Kasumi-1 (cell line): Measurements from ENCODE around the gene BTRC.
A peak's percentile ranks its signal among the peaks of the same experiment; 100 is the strongest.
"Not testable (repeated sequence)": the region's sequence is repeated elsewhere in the genome, so short reads cannot be mapped to it uniquely, and the experiment has no call there.

Experiments used
- DNase-seq, 2 experiments: peaks; one replicate each; lab custom pipeline; 2025; lab: John Stamatoyannopoulos, UW

The BTRC gene

GRCh38 chr10:101353692-101354327 is at the start of gene BTRC:
Gene BTRC, plus strand, starts transcription at chr10:101354165. Its CDS starts 16 bp downstream, at chr10:101354181.
- DNase-seq, result peak; percentile 99 to 100

DNA sequence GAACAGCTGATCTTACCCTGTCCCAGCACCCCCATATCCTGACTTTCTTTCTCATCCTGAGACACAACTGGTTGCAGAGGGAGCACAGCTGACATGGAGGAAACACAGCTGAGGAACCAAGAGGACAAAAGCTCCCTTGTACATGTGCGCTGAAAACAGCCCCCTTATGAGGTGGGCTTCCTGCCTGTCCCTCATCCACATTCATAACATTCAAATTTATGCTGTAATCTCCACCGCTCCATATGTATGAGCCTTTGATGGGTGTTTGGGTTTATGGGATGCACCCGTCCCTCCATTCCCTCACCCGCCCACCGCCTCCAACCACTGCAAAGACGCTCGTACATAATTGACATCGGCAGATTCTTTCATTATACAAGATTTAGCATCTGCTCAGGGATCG is 49.6 kb upstream of the BTRC start:
- DNase-seq, result no peak

DNA sequence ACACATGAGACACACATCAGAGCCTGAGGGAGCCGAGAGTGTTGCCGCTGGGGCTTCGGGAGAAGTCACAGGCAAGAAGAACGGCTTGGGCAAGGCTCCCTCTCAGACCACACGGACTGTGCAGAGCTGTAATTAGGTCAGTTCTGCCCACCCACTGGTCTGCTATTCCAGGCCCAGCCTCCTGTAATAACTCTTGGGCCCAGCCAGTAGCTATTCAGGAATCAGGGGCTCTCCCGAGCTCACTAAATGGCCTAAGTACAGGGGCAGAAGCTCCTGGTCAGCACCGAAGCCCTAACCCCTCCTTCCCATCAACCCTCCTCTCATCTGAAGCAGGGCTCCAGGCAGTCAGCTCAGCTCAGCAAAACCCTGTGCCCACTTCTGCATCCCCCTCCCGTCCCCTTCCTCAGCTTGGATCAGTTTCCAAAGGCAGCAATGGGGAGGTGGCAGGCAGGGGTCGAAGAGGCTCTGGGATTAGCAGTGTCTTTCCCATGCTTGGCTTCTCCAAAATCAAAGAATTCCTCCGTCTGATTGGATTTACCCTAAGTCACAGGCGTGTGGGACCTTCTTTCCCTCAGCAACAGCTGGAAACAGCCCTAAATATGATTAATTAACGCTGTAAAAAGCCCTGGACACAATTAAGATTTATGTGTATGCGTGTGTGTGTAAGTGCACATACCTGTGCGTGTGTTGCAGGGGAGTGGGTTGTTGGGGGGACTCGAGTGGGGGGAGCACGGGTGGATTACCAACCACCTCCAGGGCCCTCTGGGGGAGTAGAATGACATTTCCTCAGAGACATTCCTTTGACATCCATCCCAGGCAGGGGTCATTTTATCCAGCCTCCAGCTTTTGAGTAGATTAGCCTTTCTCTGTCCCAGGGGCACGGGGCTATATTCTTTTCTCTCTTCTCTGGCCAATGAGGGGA is 48.4 kb upstream of the BTRC start:
- DNase-seq, result no peak

- no peak for DNase-seq
Observed at GRCh38 chr10:101308051-101308450, 45.9 kb upstream of the BTRC start.

GRCh38 chr10:101310529-101311184 is 43.3 kb upstream of the BTRC start:
- no peak for DNase-seq

DNA sequence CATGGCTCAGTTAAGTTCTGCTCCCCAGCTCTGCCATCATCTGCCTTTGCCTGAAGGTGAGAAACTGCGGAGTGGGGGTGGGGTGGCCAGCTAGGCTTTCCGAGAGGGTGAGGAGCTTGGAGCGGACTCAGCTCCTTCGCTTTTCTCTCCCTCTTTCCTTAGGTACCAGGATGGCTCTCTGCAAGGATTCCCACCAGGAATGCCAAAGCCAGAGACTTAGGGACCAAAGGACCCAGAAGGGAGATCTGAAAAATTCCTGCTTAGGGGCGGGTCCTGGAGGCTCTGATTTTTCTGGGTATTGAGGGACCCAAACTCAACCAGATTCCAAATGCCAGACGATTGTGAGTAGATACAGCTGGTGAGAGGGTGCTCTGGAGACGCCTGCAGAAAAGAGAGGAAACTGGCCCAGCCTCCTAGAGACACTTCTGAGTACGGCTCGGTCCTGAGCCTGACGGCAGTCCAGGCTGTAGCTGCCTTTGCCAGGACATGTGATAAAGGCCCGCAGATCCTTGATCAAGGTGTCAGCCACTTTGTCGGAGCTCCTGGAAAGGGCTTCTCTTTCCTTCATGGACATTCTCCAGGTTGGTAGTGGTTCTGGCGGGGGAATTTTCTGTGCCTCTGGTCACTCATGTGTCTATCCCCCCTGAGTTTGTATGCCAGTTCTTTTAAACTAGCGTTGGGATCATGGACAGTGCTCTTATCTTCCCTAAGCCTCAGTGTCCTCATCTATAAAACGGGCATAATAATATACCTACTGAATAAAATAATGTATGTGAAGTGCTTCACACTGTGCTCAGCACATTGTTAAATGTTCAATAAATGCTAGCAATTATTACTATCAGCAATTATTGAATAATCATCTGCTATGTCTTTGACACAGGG is 42.5 kb upstream of the BTRC start:
- DNase-seq, result no peak

DNA sequence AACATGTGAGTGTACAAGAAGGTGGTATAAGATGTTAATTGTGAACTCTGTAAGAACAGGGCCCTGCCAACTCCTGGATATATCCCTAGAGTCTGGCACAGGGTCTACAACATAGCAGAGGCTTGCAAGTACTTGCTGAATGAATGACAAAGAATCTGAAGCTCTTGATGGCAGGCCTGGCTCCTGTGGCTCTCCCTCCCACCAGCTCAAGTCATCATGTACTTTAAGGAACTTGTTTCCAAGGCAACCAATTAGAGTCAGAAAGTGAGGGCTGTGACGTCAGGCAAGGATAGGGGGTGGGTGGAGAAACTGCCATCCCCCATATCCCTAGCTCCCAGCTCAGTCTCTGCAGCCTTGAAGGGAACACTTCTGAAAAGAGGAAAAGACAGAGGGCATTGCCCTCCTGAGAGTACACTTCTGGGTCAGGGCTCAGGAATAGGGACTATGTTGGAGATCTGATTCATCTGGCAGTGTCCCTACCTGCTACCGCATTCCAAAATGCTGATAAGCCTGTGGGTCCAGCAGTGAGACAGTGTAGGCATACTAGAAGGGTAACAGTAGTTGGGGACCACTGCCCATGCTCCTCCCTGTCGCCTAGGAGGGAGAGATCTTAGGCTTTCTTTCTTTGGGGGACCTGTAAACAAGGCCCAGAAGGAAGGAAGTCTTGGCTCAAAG is 34.6 kb upstream of the BTRC start:
- DNase-seq, result no peak

GRCh38 chr10:101321073-101321472 is 32.9 kb upstream of the BTRC start:
- no peak for DNase-seq

DNA sequence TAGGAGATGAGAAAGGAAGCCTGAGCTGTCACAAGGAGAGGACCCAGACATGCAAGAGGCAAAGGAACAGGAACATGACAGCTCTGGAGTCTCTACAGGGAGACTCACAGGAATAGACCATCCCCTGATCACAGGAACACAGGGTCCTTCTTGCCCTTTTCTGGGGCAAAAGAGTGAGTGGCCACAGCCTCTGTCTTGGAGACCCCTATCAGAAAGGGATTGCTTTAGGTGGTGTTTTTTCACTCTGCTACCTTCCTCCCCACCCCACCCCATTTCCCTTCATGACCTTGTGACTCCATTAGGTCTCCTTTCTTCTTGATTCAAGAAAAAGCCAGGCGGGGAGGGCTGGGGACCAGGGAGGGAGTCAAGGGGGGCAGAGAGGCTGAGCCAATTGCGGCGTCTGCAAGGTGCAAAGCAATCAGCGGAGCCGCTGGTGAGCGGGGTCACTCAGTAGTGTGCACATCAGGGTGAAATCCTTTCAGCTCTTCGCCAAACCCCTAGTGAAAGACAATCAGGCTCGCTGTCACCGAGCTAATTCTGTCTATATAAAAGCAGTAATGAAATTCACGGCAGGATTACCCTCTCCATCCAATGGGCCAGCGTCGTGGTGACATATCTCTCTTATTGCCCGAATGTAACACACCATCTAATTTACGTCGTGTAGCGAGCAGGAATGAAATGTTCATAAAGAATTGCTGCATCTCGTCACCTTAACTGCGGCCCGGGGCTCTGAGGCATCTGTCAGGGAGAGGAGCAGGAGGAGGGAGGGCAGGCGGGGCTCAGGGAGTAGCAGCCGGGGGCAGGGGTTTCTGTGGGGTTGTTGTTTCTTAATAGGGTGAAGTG is 31.5 kb upstream of the BTRC start:
- no peak for DNase-seq

GRCh38 chr10:101323495-101323894 is 30.5 kb upstream of the BTRC start:
- DNase-seq, result no peak

- DNase-seq, result not testable (repeated sequence)
Observed at GRCh38 chr10:101327454-101327853, 26.5 kb upstream of the BTRC start.

GRCh38 chr10:101329341-101330032 is 24.5 kb upstream of the BTRC start:
- no peak for DNase-seq

DNA sequence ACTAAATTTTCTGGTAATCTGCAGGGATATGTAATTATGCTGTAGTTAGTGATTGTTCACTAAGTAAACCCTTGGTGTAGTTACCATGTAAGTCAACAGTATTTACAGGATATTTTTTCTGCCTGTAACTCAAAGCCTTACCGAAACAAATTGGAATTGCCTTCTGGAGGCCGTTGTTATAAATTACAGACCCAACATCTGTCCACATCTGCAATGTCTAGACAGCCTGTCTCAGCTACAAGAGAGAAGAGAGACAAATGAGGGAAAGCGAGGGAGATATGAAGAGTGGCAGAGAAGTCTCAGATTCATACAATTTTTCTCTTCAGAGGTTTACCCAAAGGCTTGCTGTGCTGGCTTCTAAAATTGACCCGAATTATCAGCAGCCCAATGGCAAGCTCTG is 23.7 kb upstream of the BTRC start:
- no peak for DNase-seq

GRCh38 chr10:101330631-101331225 is 23.2 kb upstream of the BTRC start:
- DNase-seq, result no peak

DNA sequence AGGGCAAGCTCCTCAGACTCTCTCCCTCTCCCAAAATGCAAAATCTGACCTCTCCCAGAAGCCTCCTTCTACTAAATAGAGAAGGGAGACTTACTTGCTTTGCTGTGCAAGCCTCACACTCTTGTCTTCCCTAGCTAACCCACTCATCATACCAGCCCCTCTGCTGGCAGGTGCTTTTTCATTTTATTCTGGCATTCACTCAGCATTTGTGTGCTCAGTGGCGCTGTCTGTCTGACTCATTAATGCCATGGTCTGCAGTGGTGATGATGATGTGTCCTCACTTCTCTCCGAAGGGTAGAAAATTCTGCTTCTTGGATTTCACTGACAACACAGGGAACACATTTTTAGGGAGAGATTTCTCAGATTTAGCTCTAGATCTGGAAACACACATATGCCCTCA is 22.0 kb upstream of the BTRC start:
- no peak for DNase-seq

GRCh38 chr10:101334259-101334658 is 19.7 kb upstream of the BTRC start:
- not testable (repeated sequence) for DNase-seq

DNA sequence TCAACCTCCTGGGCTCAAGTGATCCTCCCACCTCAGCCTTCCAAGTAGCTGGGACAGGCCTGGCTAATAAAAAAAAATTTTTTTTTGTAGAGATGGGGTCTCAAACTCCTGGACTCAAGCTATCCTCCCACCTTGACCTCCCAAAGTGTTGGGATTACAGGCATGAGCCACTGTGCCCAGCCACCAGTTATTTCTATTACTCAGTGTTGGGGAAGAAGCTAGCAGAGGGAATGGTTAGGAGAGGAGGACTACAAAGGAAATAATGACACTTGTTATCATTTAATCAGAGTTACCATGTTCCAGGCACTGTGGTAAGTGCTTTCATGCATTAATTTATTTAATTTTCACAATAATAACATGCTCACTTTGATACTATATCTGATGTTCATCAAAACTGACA is 17.6 kb upstream of the BTRC start:
- DNase-seq, result no peak

DNA sequence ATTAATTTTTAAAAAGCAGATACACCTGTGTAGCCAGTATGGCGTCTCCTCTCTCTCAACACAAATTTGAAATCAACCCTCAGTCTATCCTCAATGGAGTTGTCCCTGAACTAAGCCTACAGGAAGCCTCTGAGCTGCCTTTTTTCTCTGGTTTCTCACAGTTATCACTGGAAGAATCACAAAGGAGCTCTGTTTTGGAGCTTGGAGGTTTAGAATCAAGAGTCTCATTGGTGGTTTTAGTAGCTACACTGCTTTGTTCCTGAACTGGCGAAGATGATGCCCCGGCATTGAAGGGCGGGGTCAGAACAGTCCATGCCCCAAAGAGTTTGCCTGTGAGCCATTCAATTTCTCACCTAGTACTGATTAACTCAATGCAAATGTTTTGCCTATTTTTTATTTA is 16.1 kb upstream of the BTRC start:
- no peak for DNase-seq

GRCh38 chr10:101341438-101341837 is 12.5 kb upstream of the BTRC start:
- no peak for DNase-seq
